ENCODE data around the gene SOX15. TPM values are rescaled to one million over a fixed set of nuclear protein-coding genes. Genes with fewer than 3 reads are reported as not detected.

Gene SOX15
- total RNA-seq, 2 donors from 2014 or later = not detected

DNA sequence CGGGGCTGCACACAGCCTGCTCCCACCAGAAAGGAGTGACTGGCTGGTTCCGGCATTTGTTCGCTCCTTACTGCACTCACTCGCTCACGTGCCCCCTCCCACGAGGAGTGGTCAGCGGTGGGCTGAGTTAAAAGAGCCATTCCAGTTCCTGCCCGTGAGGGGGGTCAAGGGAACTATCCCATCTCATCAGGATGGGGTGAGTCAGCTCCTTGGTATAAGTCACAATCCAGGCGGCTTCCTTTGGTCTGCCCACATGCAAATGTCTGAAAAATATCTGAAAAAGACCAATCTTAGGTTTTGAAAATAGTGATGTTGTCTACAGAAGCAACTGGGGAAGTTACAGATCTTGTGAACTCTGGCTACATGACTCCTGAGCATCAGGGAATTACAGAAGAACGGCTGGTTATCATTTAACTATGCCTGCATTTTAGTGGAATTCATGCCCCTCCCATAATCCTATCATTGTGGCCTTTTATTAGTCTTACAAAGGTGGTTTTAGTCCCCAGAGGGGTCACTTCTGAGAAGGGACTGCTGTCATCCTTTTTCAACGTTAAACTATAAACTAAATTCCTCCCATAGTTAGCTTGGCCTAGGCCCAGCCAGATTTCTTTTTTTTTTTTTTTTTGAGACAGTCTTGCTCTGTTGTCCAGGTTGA lies 50.9 kb downstream of the SOX15 start:
- H3K4me3 ChIP-seq = no peak overlapping the region
- no peak overlapping the region for H3K27ac ChIP-seq
- WGBS, 2 donors = 60 to 66% methylated on average over 8 to 11 of the region's 11 CpGs
- no peaks in the 10 kb centered on the region for H3K27me3 ChIP-seq
- no peaks in the 10 kb centered on the region for H3K9me3 ChIP-seq
- intact Hi-C loops (cut with DNase I) = no loop called here
- no peak for ATAC-seq
- H3K36me3 ChIP-seq (replicated peaks in 1 of 2; ENCODE audit: insufficient read depth in 1 of 2, low read depth in 2 of 2) = no peaks in the 10 kb centered on the region
- DNase-seq = no peak
- no peaks in the 10 kb centered on the region for H3K4me1 ChIP-seq
- TF ChIP-seq, protein P1, sequence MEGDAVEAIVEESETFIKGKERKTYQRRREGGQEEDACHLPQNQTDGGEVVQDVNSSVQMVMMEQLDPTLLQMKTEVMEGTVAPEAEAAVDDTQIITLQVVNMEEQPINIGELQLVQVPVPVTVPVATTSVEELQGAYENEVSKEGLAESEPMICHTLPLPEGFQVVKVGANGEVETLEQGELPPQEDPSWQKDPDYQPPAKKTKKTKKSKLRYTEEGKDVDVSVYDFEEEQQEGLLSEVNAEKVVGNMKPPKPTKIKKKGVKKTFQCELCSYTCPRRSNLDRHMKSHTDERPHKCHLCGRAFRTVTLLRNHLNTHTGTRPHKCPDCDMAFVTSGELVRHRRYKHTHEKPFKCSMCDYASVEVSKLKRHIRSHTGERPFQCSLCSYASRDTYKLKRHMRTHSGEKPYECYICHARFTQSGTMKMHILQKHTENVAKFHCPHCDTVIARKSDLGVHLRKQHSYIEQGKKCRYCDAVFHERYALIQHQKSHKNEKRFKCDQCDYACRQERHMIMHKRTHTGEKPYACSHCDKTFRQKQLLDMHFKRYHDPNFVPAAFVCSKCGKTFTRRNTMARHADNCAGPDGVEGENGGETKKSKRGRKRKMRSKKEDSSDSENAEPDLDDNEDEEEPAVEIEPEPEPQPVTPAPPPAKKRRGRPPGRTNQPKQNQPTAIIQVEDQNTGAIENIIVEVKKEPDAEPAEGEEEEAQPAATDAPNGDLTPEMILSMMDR (IDR thresholded peaks at IDR 0.05) = no peak
- no peak for TF ChIP-seq POLR2A (IDR thresholded peaks at IDR 0.05)

Small RNAs within 50 kb of the gene (small RNA-seq; reads per million reads assigned to genes)
- gene CD68 (not detected), gene SNORA48 (not detected), gene SNORD10 (not detected)

Other genes with a start within 250 kb of the SOX15 start
- gene KCTD11, start 237.9 kb downstream of the SOX15 start, total RNA-seq = 1 to 10 TPM; 2.6 to 5.6 TPM
- not detected for gene TMEM95, start 234.9 kb downstream of the SOX15 start, total RNA-seq
- 10 to 100 TPM; 12.7 to 15.8 TPM for gene TNK1, start 209.0 kb downstream of the SOX15 start, total RNA-seq
- 10 to 100 TPM; 13.2 to 15.8 TPM for gene PLSCR3, start 195.6 kb downstream of the SOX15 start, total RNA-seq
- gene TMEM256, start 186.0 kb downstream of the SOX15 start, total RNA-seq = 10 to 100 TPM; 14.5 to 21.8 TPM
- gene NLGN2, start 182.2 kb downstream of the SOX15 start, total RNA-seq = 1 to 10 TPM; 5.2 to 6.3 TPM
- gene SPEM1, start 169.8 kb downstream of the SOX15 start, total RNA-seq = not detected
- not detected for gene SPEM2, start 164.5 kb downstream of the SOX15 start, total RNA-seq
- not detected for gene SPEM3, start 161.2 kb downstream of the SOX15 start, total RNA-seq
- 1 to 10 TPM; 3.6 to 9.6 TPM for gene TMEM102, start 154.7 kb downstream of the SOX15 start, total RNA-seq
- gene FGF11, start 150.6 kb downstream of the SOX15 start, total RNA-seq = 1 to 10 TPM in 1 of 2 donors, not detected in 1; 2.1 TPM
- gene CHRNB1, start 145.0 kb downstream of the SOX15 start, total RNA-seq = 1 to 10 TPM; 2.6 to 8.8 TPM
- gene ZBTB4, start 110.5 kb downstream of the SOX15 start, total RNA-seq = 10 to 100 TPM; 30.9 to 38.2 TPM
- not detected for gene SLC35G6, start 108.6 kb downstream of the SOX15 start, total RNA-seq
- 100 to 1,000 TPM in 1 of 2 donors, 10 to 100 TPM in 1; 36.3 to 124 TPM for gene POLR2A, start 105.7 kb downstream of the SOX15 start, total RNA-seq
- gene TNFSF12, start 41.0 kb downstream of the SOX15 start, total RNA-seq = 10 to 100 TPM; 32.2 to 48.8 TPM
- 10 to 100 TPM; 11.9 to 18.8 TPM for gene TNFSF13, start 31.3 kb downstream of the SOX15 start, total RNA-seq
- 10 to 100 TPM; 25.7 to 28.0 TPM for gene SENP3, start 28.2 kb downstream of the SOX15 start, total RNA-seq
- 10 to 100 TPM in 1 of 2 donors, 1 to 10 TPM in 1; 4.3 to 14.8 TPM for gene CD68, start 10.5 kb downstream of the SOX15 start, total RNA-seq
- gene MPDU1, start 6.2 kb downstream of the SOX15 start, total RNA-seq = 10 to 100 TPM; 27.0 to 37.6 TPM
- 10 to 100 TPM; 10.2 to 10.9 TPM for gene FXR2, start 24.8 kb upstream of the SOX15 start, total RNA-seq
- 100 to 1,000 TPM in 1 of 2 donors, 10 to 100 TPM in 1; 59.9 to 148 TPM for gene SAT2, start 37.7 kb upstream of the SOX15 start, total RNA-seq
- not detected for gene SHBG, start 40.0 kb upstream of the SOX15 start, total RNA-seq
- 1 to 10 TPM in 1 of 2 donors, under 1 TPM in 1; 0.78 to 1.3 TPM for gene ATP1B2, start 60.8 kb upstream of the SOX15 start, total RNA-seq
- 10 to 100 TPM; 12.2 TPM for gene TP53, start 97.4 kb upstream of the SOX15 start, total RNA-seq
- gene WRAP53, start 98.4 kb upstream of the SOX15 start, total RNA-seq = 1 to 10 TPM; 3.4 to 5.6 TPM
- gene EFNB3, start 115.1 kb upstream of the SOX15 start, total RNA-seq = under 1 TPM; 0.33 to 0.78 TPM
- gene DNAH2, start 127.7 kb upstream of the SOX15 start, total RNA-seq = under 1 TPM; 0.26 to 0.66 TPM
- gene KDM6B, start 244.1 kb upstream of the SOX15 start, total RNA-seq = 10 to 100 TPM in 1 of 2 donors, 1 to 10 TPM in 1; 7.5 to 20.1 TPM

Data from body of pancreas (tissue), 4 donors.